Prostate gland (tissue), 2 donors: Measurements from ENCODE around the gene IRAK3. TPM values are rescaled to one million over a fixed set of nuclear protein-coding genes. Genes with fewer than 3 reads are reported as not detected.
"Not testable (repeated sequence)": the region's sequence is repeated elsewhere in the genome, so short reads cannot be mapped to it uniquely, and the experiment has no call there.

Experiments
- DNase-seq: peaks from one replicate; pipeline ENCODE4 v3.0.0-alpha.2; 2019; ENCODE audit warnings: low spot score
- H3K27ac ChIP-seq, 2 donors: fragments of 200-600 bp; sonication (generic); 2 replicates each; pipeline ENCODE4 v1.5.1; 2017 to 2019
- H3K27me3 ChIP-seq: fragments of 200-600 bp; sonication (generic); replicated peaks from 2 replicates; pipeline ENCODE4 v1.5.1; 2019; ENCODE audit not compliant: insufficient read depth
- H3K36me3 ChIP-seq, 2 donors: fragments of 200-600 bp; sonication (generic); 1 replicate in 1 of 2; 2 replicates in 1 of 2; pipeline versions ENCODE4 v1.5.1 to v1.8.1; 2017 to 2019
- H3K4me1 ChIP-seq: fragments of 200-600 bp; sonication (generic); replicated peaks from 2 replicates; pipeline ENCODE4 v1.5.1; 2019
- H3K4me3 ChIP-seq, 2 donors: fragments of 200-600 bp; sonication (generic); 2 replicates each; pipeline ENCODE4 v1.5.1; 2017 to 2019
- H3K9me3 ChIP-seq: fragments of 200-600 bp; sonication (generic); 2 replicates; pipeline ENCODE4 v1.5.1; 2017
- CTCF ChIP-seq, 4 experiments: fragments of 200-600 bp in 2 of 4; fragments of 450-650 bp in 2 of 4; sonication (generic) in 2 of 4; IDR thresholded peaks; 1 replicate in 3 of 4; 2 replicates in 1 of 4; pipeline ENCODE4 v1.5.1; 2016 to 2019; ENCODE audit warnings: antibody characterized with exemption in 4 of 4, mild to moderate bottlenecking in 2 of 4, moderate library complexity in 2 of 4
- POLR2A ChIP-seq: fragments of 450-650 bp; IDR thresholded peaks from one replicate; pipeline ENCODE4 v1.6.1; 2016; ENCODE audit warnings: antibody characterized with exemption, mild to moderate bottlenecking
- POLR2AphosphoS5 ChIP-seq: sonication (generic); formaldehyde crosslinking; IDR thresholded peaks from one replicate; pipeline ENCODE4 v1.6.1; 2017; ENCODE audit warnings: antibody characterized with exemption
- WGBS: methylation state at CpG from one replicate; pipeline ENCODE4 v1.1.5; 2018; 5-methylcytosine and 5-hydroxymethylcytosine counted together
- intact Hi-C: fragments of 100-400 bp; cut with DNase I; formaldehyde crosslinking; loops from one replicate; pipeline ENCODE4 v1.14.2; 2022
- total RNA-seq, 2 donors: library from RNA; depleted of rRNA; stranded (reverse); fragments of >200 nt; gene quantifications; one replicate each; pipeline ENCODE4 v1.1.0, GENCODE V29; 2016

Gene IRAK3
- total RNA-seq, 2 donors from 2014 or later = 4.5 to 9.5 TPM

- intact Hi-C loops = no loop called here
- no peak for TF ChIP-seq POLR2AphosphoS5
- TF ChIP-seq POLR2A = no peak
- TF ChIP-seq CTCF (IDR thresholded peaks at IDR 0.05) = no peak
- Histone ChIP-seq H3K9me3 (no peaks in the 10 kb centered on the region), H3K27me3 (no peaks in the 10 kb centered on the region), H3K27ac (no peak overlapping the region), H3K36me3 (no peaks in the 10 kb centered on the region), H3K4me1 (no peaks in the 10 kb centered on the region), H3K4me3 (no peak overlapping the region)
- no peak for DNase-seq
Observed at GRCh38 chr12:66228462-66228861, 39.4 kb downstream of the IRAK3 start.

GRCh38 chr12:66232263-66232662 is 43.2 kb downstream of the IRAK3 start:
- no peak overlapping the region for H3K4me3 ChIP-seq
- no peaks in the 10 kb centered on the region for H3K36me3 ChIP-seq
- 13% methylated on average over 3 of the region's 3 CpGs for WGBS
- H3K4me1 ChIP-seq = no peaks in the 10 kb centered on the region
- H3K27me3 ChIP-seq = no peaks in the 10 kb centered on the region
- intact Hi-C loops = loop anchor here (10.0 kb wide), 1 partner anchor 47 kb away; the partner anchor contains the start of gene IRAK3
- no peak overlapping the region for H3K27ac ChIP-seq
- no peak for DNase-seq
- H3K9me3 ChIP-seq = no peaks in the 10 kb centered on the region
- TF ChIP-seq CTCF (IDR thresholded peaks at IDR 0.05) (no peak), POLR2A (no peak), POLR2AphosphoS5 (no peak)

- H3K4me3 ChIP-seq, H3K9me3 ChIP-seq, H3K27ac ChIP-seq, H3K4me1 ChIP-seq, H3K27me3 ChIP-seq, H3K36me3 ChIP-seq: not testable (repeated sequence)
- WGBS = 69% methylated on average over 13 of the region's 13 CpGs
- DNase-seq = peak; percentile 8
- intact Hi-C loops = loop anchor here (10.0 kb wide), 1 partner anchor 49 kb away; the partner anchor contains the start of gene IRAK3
Observed at GRCh38 chr12:66234037-66234693, 45.2 kb downstream of the IRAK3 start.

GRCh38 chr12:66234773-66235625 is 46.0 kb downstream of the IRAK3 start:
- not testable (repeated sequence) for DNase-seq, H3K27me3 ChIP-seq, H3K4me1 ChIP-seq, H3K36me3 ChIP-seq, H3K9me3 ChIP-seq
- peak overlapping the region; percentile 27 to 33 for H3K27ac ChIP-seq
- WGBS = 4% methylated on average over 71 of the region's 72 CpGs
- intact Hi-C loops = loop anchor here (10.0 kb wide), 1 partner anchor 50 kb away; the partner anchor contains the start of gene IRAK3
- peak overlapping the region; percentile 36 to 41 for H3K4me3 ChIP-seq

GRCh38 chr12:66235626-66236281 is 46.7 kb downstream of the IRAK3 start:
- H3K36me3 ChIP-seq = no peaks in the 10 kb centered on the region
- no peak for DNase-seq
- H3K27me3 ChIP-seq = no peaks in the 10 kb centered on the region
- intact Hi-C loops = loop anchor here (10.0 kb wide), 1 partner anchor 51 kb away; the partner anchor contains the start of gene IRAK3
- H3K4me1 ChIP-seq = no peaks in the 10 kb centered on the region
- TF ChIP-seq CTCF (IDR thresholded peaks at IDR 0.05) (no peak), POLR2AphosphoS5 (no peak), POLR2A (no peak)
- 22% methylated on average over 5 of the region's 5 CpGs for WGBS
- no peaks in the 10 kb centered on the region for H3K9me3 ChIP-seq
- peak overlapping the region; percentile 36 to 41 for H3K4me3 ChIP-seq
- H3K27ac ChIP-seq = peak overlapping the region; percentile 27 to 33

GRCh38 chr12:66236282-66236675 is 47.3 kb downstream of the IRAK3 start:
- H3K4me3 ChIP-seq, H3K4me1 ChIP-seq, H3K27ac ChIP-seq, DNase-seq, H3K27me3 ChIP-seq, H3K36me3 ChIP-seq, H3K9me3 ChIP-seq: not testable (repeated sequence)
- intact Hi-C loops = loop anchor here (10.0 kb wide), 1 partner anchor 51 kb away; the partner anchor contains the start of gene IRAK3
- 91% methylated on average over 4 of the region's 4 CpGs for WGBS
